ENCODE data around the gene SV2A.

- TF ChIP-seq POLR2A (IDR thresholded peaks at IDR 0.05; ENCODE audit: low read length), result no peak
- TF ChIP-seq GATA1 (IDR thresholded peaks at IDR 0.05; ENCODE audit: low read depth, low read length), result no peak
Measured at GRCh38 chr1:149923626-149924025, 6.0 kb upstream of the SV2A start.

Data from erythroblast (primary cell).